OCI-LY1 (cell line): Measurements from ENCODE around the gene CIRBP.
A peak's percentile ranks its signal among the peaks of the same experiment; 100 is the strongest.

Experiments used
- H2AFZ ChIP-seq: fragments of 200-600 bp; sonication (generic), shearing (Covaris generic); 2 replicates; pipeline ENCODE4 v1.6.0; 2014; ENCODE audit warnings: antibody characterized with exemption, mild to moderate bottlenecking, low read length
- H3F3A ChIP-seq: fragments of 200-600 bp; sonication (generic), shearing (Covaris generic); 2 replicates; pipeline ENCODE4 v1.6.0; 2014; ENCODE audit warnings: mild to moderate bottlenecking, antibody characterized with exemption, low read length, moderate library complexity; ENCODE audit not compliant: insufficient read depth
- H3K27ac ChIP-seq: fragments of 200-600 bp; sonication (generic); 2 replicates; pipeline ENCODE4 v1.5.1; 2014; ENCODE audit warnings: low read length, mixed run types, mild to moderate bottlenecking, low read depth; ENCODE audit not compliant: poor library complexity, severe bottlenecking
- H3K27me3 ChIP-seq: fragments of 200-600 bp; sonication (generic); 2 replicates; pipeline ENCODE4 v1.6.0; 2014; ENCODE audit warnings: antibody characterized with exemption, mild to moderate bottlenecking, low read length, moderate library complexity; ENCODE audit not compliant: insufficient read depth
- H3K36me3 ChIP-seq: fragments of 200-600 bp; sonication (generic); 2 replicates; pipeline ENCODE4 v1.6.1; 2014; ENCODE audit warnings: mild to moderate bottlenecking, antibody characterized with exemption, low read length, moderate library complexity, mixed read lengths; ENCODE audit not compliant: insufficient read depth
- H3K4me1 ChIP-seq: fragments of 200-600 bp; sonication (generic); 2 replicates; pipeline ENCODE4 v1.5.1; 2014; ENCODE audit warnings: mild to moderate bottlenecking, low read length, moderate library complexity; ENCODE audit not compliant: insufficient read depth, severe bottlenecking
- H3K4me2 ChIP-seq: fragments of 200-600 bp; sonication (generic), shearing (Covaris generic); 2 replicates; pipeline ENCODE4 v1.6.1; 2014; ENCODE audit warnings: low read length
- H3K4me3 ChIP-seq: fragments of 200-600 bp; sonication (generic); 2 replicates; pipeline ENCODE4 v1.5.1; 2014; ENCODE audit warnings: low read length, low read depth, mild to moderate bottlenecking, mixed read lengths; ENCODE audit not compliant: poor library complexity, severe bottlenecking
- H3K79me2 ChIP-seq: fragments of 200-600 bp; shearing (Covaris generic); 2 replicates; pipeline ENCODE4 v1.6.1; 2016; ENCODE audit warnings: mixed run types, low read length, mixed read lengths; ENCODE audit not compliant: insufficient read depth
- H3K9ac ChIP-seq: fragments of 200-600 bp; sonication (generic), shearing (Covaris generic); 2 replicates; pipeline ENCODE4 v1.6.1; 2014; ENCODE audit warnings: mild to moderate bottlenecking, low read length, mixed read lengths
- H3K9me2 ChIP-seq: fragments of 200-600 bp; sonication (generic), shearing (Covaris generic); 2 replicates; pipeline ENCODE4 v1.6.1; 2014; ENCODE audit warnings: low read depth, mild to moderate bottlenecking, low read length, mixed read lengths
- H3K9me3 ChIP-seq: fragments of 200-600 bp; shearing (Covaris generic); 2 replicates; pipeline ENCODE4 v1.6.1; 2014; ENCODE audit warnings: low read length, mixed read lengths
- H4K20me1 ChIP-seq: fragments of 200-600 bp; sonication (generic), shearing (Covaris generic); 2 replicates; pipeline ENCODE4 v1.6.0; 2016; ENCODE audit warnings: mild to moderate bottlenecking, low read length; ENCODE audit not compliant: insufficient read depth
- CTCF ChIP-seq: fragments of 200-600 bp; sonication (generic), shearing (Covaris generic); IDR thresholded peaks from 2 replicates; pipeline ENCODE4 v1.5.1; 2017; ENCODE audit warnings: mild to moderate bottlenecking, antibody characterized with exemption, low read length, moderate library complexity, mixed read lengths
- EZH2 ChIP-seq: fragments of 200-600 bp; sonication (generic), shearing (Covaris generic); IDR thresholded peaks from 2 replicates; pipeline ENCODE4 v1.8.0; 2017; ENCODE audit warnings: borderline replicate concordance, mixed run types, mild to moderate bottlenecking, antibody characterized with exemption, low read length, moderate library complexity, mixed read lengths

The CIRBP gene

GRCh38 chr19:1271528-1272422 lies 2.6 kb downstream of the CIRBP start:
- H4K20me1 ChIP-seq: no peaks in the 10 kb centered on the region
- H3K79me2 ChIP-seq: peaks cover 16% of the 10 kb centered on the region
- H3K9ac ChIP-seq: peak overlapping the region; percentile 91; the same call in 1 of the 2 replicates
- H3F3A ChIP-seq: peaks cover 16% of the 10 kb centered on the region
- peak overlapping the region; percentile 76 for H3K27ac ChIP-seq
- peak overlapping the region; percentile 99 for H3K4me2 ChIP-seq
- peak overlapping the region; percentile 93 for H3K4me3 ChIP-seq
- H3K9me3 ChIP-seq: no peaks in the 10 kb centered on the region
- TF ChIP-seq CTCF: no peak
- TF ChIP-seq EZH2: no peak
- no peaks in the 10 kb centered on the region for H3K27me3 ChIP-seq
- H3K4me1 ChIP-seq: peaks cover 76% of the 10 kb centered on the region
- H2AFZ ChIP-seq: no peak overlapping the region
- H3K9me2 ChIP-seq: no peaks in the 10 kb centered on the region
- peaks cover 58% of the 10 kb centered on the region for H3K36me3 ChIP-seq

- Histone ChIP-seq H3K27ac (peak overlapping the region; percentile 22), H3K9me3 (no peaks in the 10 kb centered on the region), H3K4me3 (no peak overlapping the region), H3K36me3 (peaks cover 66% of the 10 kb centered on the region), H3F3A (peaks cover 16% of the 10 kb centered on the region), H2AFZ (no peak overlapping the region), H4K20me1 (no peaks in the 10 kb centered on the region), H3K9ac (no peak overlapping the region), H3K4me2 (peak overlapping the region; percentile 99; the same call in 1 of the 2 replicates), H3K27me3 (no peaks in the 10 kb centered on the region), H3K79me2 (peaks cover 16% of the 10 kb centered on the region), H3K4me1 (peaks cover 73% of the 10 kb centered on the region), H3K9me2 (no peaks in the 10 kb centered on the region)
- TF ChIP-seq CTCF (no peak), EZH2 (no peak)
These were observed 3.5 kb downstream of the CIRBP start for GRCh38 chr19:1272423-1273262.

- Histone ChIP-seq H3K9me2 (no peaks in the 10 kb centered on the region), H4K20me1 (no peaks in the 10 kb centered on the region), H3K4me1 (peaks cover 65% of the 10 kb centered on the region), H3K79me2 (peaks cover 16% of the 10 kb centered on the region), H3K4me3 (no peak overlapping the region), H3K9me3 (no peaks in the 10 kb centered on the region), H3K27ac (peak overlapping the region; percentile 22), H3K9ac (no peak overlapping the region), H2AFZ (no peak overlapping the region), H3K36me3 (peaks cover 72% of the 10 kb centered on the region), H3K4me2 (no peak overlapping the region), H3F3A (peaks cover 16% of the 10 kb centered on the region), H3K27me3 (no peaks in the 10 kb centered on the region)
- TF ChIP-seq CTCF (no peak), EZH2 (no peak)
These were observed 4.3 kb downstream of the CIRBP start for GRCh38 chr19:1273263-1274041.
